B cell (primary cell): ENCODE results near the gene P2RX6. TPM values are rescaled to one million over a fixed set of nuclear protein-coding genes. Genes with fewer than 3 reads are reported as not detected.

Experiments
- ATAC-seq: fragments of 200-7000 bp; cut with Tn5 transposase; one replicate; pipeline ENCODE4 v1.10.0; 2021; ENCODE audit warnings: low read depth, mild to moderate bottlenecking, moderate number of reproducible peaks, moderate library complexity
- CTCF ChIA-PET: fragments of 350-600 bp; sonication (Branson Sonifier 250); formaldehyde crosslinking; loops from one replicate; lab custom pipeline; 2021; ENCODE audit warnings: antibody characterized with exemption, inconsistent platforms; lab: Charles Lee
- POLR2A ChIA-PET: fragments of 350-600 bp; sonication (Branson Sonifier 250); formaldehyde crosslinking; loops from one replicate; lab custom pipeline; 2021; ENCODE audit warnings: antibody characterized with exemption; lab: Charles Lee
- DNase-seq: peaks from one replicate; pipeline ENCODE4 v3.0.0; 2013
- H2AFZ ChIP-seq: 2 replicates; pipeline ENCODE4 v1.6.1; 2012; ENCODE audit warnings: mild to moderate bottlenecking, low read depth, low read length; ENCODE audit not compliant: insufficient read depth, poor library complexity, severe bottlenecking
- H3K27ac ChIP-seq, 2 donors: 1 replicate in 1 of 2; 2 replicates in 1 of 2; pipeline ENCODE4 v1.5.1; 2012 to 2013; ENCODE audit warnings: low read length in 2 of 2, mild to moderate bottlenecking in 2 of 2, moderate library complexity in 1 of 2
- H3K27me3 ChIP-seq, 4 experiments: fragments of 200-600 bp in 1 of 4; sonication (generic) in 1 of 4; replicated peaks in 1 of 4; 1 replicate in 2 of 4; 2 replicates in 2 of 4; pipeline versions ENCODE4 v1.6.1 to v1.7.0; 2013 to 2016; ENCODE audit warnings: low read length in 3 of 4, mild to moderate bottlenecking in 2 of 4, mixed read lengths in 1 of 4, moderate library complexity in 1 of 4; ENCODE audit not compliant: insufficient read depth in 4 of 4, control insufficient read depth in 3 of 4; ENCODE audit errors: control extremely low read depth in 1 of 4
- H3K36me3 ChIP-seq, 2 experiments: replicated peaks in 1 of 2; 1 replicate in 1 of 2; 2 replicates in 1 of 2; pipeline versions ENCODE4 v1.6.1 to v1.7.1; 2013; ENCODE audit warnings: low read length in 1 of 2; ENCODE audit not compliant: insufficient read depth in 2 of 2, control insufficient read depth in 1 of 2; ENCODE audit errors: control extremely low read depth in 1 of 2, extremely low read depth in 1 of 2
- H3K4me1 ChIP-seq, 2 donors: fragments of 200-600 bp in 1 of 2; sonication (generic) in 1 of 2; 1 replicate in 1 of 2; 2 replicates in 1 of 2; pipeline versions ENCODE4 v1.5.1 to v1.6.1; 2013 to 2017; ENCODE audit warnings: low read length in 2 of 2; ENCODE audit not compliant: control insufficient read depth in 2 of 2, insufficient read depth in 2 of 2
- H3K4me2 ChIP-seq: replicated peaks from 2 replicates; pipeline ENCODE3; 2012; ENCODE audit warnings: mild to moderate bottlenecking, low read depth, low read length; ENCODE audit not compliant: poor library complexity, severe bottlenecking
- H3K4me3 ChIP-seq, 5 experiments: fragments of 200-600 bp in 1 of 5; sonication (generic) in 1 of 5; 1 replicate in 3 of 5; 2 replicates in 2 of 5; pipeline versions ENCODE4 v1.5.1 to v1.7.0; 2011 to 2016; ENCODE audit warnings: low read length in 4 of 5, mild to moderate bottlenecking in 4 of 5, low read depth in 2 of 5, control low read depth in 1 of 5, moderate library complexity in 1 of 5; ENCODE audit not compliant: insufficient read depth in 1 of 5; ENCODE audit errors: control extremely low read depth in 1 of 5, extremely low read depth in 1 of 5
- H3K79me2 ChIP-seq: fragments of 200-600 bp; sonication (generic); one replicate; pipeline ENCODE4 v1.6.0; 2016; ENCODE audit warnings: low read length; ENCODE audit not compliant: control insufficient read depth, insufficient read depth
- H3K9ac ChIP-seq: fragments of 200-600 bp; sonication (generic); 2 replicates; pipeline ENCODE4 v1.6.1; 2017; ENCODE audit warnings: mild to moderate bottlenecking, low read length, moderate library complexity
- H3K9me3 ChIP-seq, 3 donors: one replicate each; pipeline versions ENCODE4 v1.6.1 to v1.7.1; 2013; ENCODE audit warnings: low read length in 2 of 3; ENCODE audit not compliant: control insufficient read depth in 2 of 3, insufficient read depth in 1 of 3; ENCODE audit errors: control extremely low read depth in 1 of 3
- H4K20me1 ChIP-seq: 2 replicates; pipeline ENCODE4 v1.6.0; 2012; ENCODE audit warnings: mild to moderate bottlenecking, low read length; ENCODE audit not compliant: insufficient read depth, control insufficient read depth, poor library complexity, severe bottlenecking
- H3K27ac Mint-ChIP-seq: one replicate; pipeline ENCODE4 v1.8.0; 2021; ENCODE audit warnings: mixed read lengths
- H3K27me3 Mint-ChIP-seq: one replicate; pipeline ENCODE4 v1.8.0; 2021; ENCODE audit warnings: mixed read lengths
- H3K4me1 Mint-ChIP-seq: one replicate; pipeline ENCODE4 v1.8.0; 2021; ENCODE audit warnings: mixed read lengths
- H3K4me3 Mint-ChIP-seq: one replicate; pipeline ENCODE4 v1.8.0; 2021; ENCODE audit warnings: mixed read lengths
- H3K9me3 Mint-ChIP-seq: one replicate; pipeline ENCODE4 v1.8.0; 2022; ENCODE audit warnings: mixed read lengths; ENCODE audit not compliant: insufficient read depth
- EZH2 ChIP-seq: IDR thresholded peaks from 2 replicates; pipeline ENCODE4 v1.6.1; 2012; ENCODE audit warnings: borderline replicate concordance, low read depth, mild to moderate bottlenecking, moderate library complexity, low read length; ENCODE audit not compliant: insufficient read depth, poor library complexity, severe bottlenecking
- WGBS: methylation state at CpG from one replicate; pipeline ENCODE4 v1.1.5; 2013; ENCODE audit warnings: missing lambda C conversion rate; ENCODE audit not compliant: insufficient coverage; 5-methylcytosine and 5-hydroxymethylcytosine counted together
- intact Hi-C: fragments of 100-400 bp; cut with micrococcal nuclease; formaldehyde crosslinking; loops from one replicate; pipeline ENCODE4 v1.10.0; 2022
- polyA plus RNA-seq: library from polyadenylated mRNA; depleted of rRNA; stranded (reverse); fragments of >200 nt; gene quantifications from 2 replicates; pipeline ENCODE4 v1.2.3, GENCODE V29; 2012
- total RNA-seq, 2 donors: library from RNA; stranded (reverse); fragments of 120-200 nt in 1 of 2; gene quantifications; 1 replicate in 1 of 2; 2 replicates in 1 of 2; pipeline versions ENCODE4 v1.2.3 to v1.2.4, GENCODE V29; 2013 to 2022
- TF ChIP-seq, protein P1 (sequence below): fragments of 200-600 bp; IDR thresholded peaks from one replicate; pipeline ENCODE4 v1.8.0; 2022; ENCODE audit warnings: antibody characterized with exemption, mild to moderate bottlenecking

Gene P2RX6
- total and polyA plus RNA-seq, 2 donors (not counting 1 experiment from before 2014, with no cell fraction given) = 0.49 to 0.79 TPM

GRCh38 chr22:21054046-21054713, 39.2 kb downstream of the P2RX6 start:
- DNase-seq (no peak), ATAC-seq (no peak)
- no peak overlapping the region for H3K9ac ChIP-seq
- no peak overlapping the region for H2AFZ ChIP-seq
- ChIA-PET POLR2A (no interaction called here), CTCF (no interaction called here)
- H3K27ac ChIP-seq = no peak overlapping the region
- no peaks in the 10 kb centered on the region for H3K36me3 ChIP-seq
- no peaks in the 10 kb centered on the region for H3K79me2 ChIP-seq
- H3K27me3 ChIP-seq = peaks cover 0 to 6% (median 3%) of the 10 kb centered on the region in 4 experiments
- H3K9me3 ChIP-seq = no peaks in the 10 kb centered on the region
- TF ChIP-seq, protein P1, sequence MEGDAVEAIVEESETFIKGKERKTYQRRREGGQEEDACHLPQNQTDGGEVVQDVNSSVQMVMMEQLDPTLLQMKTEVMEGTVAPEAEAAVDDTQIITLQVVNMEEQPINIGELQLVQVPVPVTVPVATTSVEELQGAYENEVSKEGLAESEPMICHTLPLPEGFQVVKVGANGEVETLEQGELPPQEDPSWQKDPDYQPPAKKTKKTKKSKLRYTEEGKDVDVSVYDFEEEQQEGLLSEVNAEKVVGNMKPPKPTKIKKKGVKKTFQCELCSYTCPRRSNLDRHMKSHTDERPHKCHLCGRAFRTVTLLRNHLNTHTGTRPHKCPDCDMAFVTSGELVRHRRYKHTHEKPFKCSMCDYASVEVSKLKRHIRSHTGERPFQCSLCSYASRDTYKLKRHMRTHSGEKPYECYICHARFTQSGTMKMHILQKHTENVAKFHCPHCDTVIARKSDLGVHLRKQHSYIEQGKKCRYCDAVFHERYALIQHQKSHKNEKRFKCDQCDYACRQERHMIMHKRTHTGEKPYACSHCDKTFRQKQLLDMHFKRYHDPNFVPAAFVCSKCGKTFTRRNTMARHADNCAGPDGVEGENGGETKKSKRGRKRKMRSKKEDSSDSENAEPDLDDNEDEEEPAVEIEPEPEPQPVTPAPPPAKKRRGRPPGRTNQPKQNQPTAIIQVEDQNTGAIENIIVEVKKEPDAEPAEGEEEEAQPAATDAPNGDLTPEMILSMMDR = no peak
- TF ChIP-seq EZH2 = no peak
- 96% methylated on average over 15 of the region's 15 CpGs for WGBS
- intact Hi-C loops = no loop called here
- Mint-ChIP-seq H3K9me3 (no peaks in the 10 kb centered on the region), H3K4me3 (no peak overlapping the region), H3K27ac (no peak overlapping the region), H3K27me3 (peaks cover 18% of the 10 kb centered on the region), H3K4me1 (peaks cover 8% of the 10 kb centered on the region)
- H3K4me1 ChIP-seq = peaks cover 4 to 7% of the 10 kb centered on the region in 2 donors
- H3K4me2 ChIP-seq = no peak overlapping the region
- H3K4me3 ChIP-seq = no peak overlapping the region
- H4K20me1 ChIP-seq = no peaks in the 10 kb centered on the region

DNA sequence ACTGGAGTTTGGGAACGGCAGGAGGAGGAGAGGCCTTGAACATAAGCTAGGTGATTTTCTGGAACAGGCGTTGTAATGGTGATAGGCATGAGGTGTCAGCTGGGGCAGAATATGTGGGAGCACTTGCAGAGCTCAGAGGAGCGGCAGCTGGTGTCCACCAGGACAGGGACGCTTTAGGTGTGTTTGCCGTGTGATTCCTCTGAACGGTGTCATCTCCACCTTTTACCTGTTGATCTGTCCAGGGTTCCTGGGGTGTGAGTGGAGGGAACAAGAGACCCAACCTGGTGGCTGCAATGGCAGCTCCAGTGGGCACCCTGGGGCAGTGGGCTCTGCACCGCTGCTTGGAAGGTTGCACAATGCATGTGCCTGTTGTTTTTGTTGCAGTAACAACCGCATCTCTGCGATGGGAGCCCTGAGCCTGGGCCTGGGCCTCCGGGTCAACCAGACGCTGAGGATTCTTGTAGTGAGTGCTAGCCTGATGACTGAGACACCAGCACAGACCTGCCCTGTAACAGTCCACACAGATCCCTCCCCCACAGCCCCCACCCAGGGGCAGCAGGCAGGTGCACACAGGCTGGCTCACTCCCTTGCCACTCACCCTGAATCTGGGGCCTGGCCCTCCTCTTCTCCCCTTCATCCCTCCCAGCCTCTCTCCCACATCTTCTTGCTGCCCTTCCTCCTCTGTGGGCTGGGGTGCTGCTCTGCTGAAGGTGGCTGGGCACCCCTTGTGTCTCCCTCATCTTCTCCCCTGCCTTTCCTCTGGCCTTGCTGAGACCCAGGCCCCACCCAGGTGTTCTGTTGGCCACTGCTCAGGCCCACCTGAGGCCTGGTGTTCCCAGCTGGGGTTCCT, 40.0 kb downstream of the P2RX6 start:
- peaks cover 8% of the 10 kb centered on the region for H3K4me1 Mint-ChIP-seq
- no peaks in the 10 kb centered on the region for H3K9me3 Mint-ChIP-seq
- peaks cover 18% of the 10 kb centered on the region for H3K27me3 Mint-ChIP-seq
- no peak overlapping the region for H3K27ac ChIP-seq
- no peaks in the 10 kb centered on the region for H3K9me3 ChIP-seq
- no peak overlapping the region for H2AFZ ChIP-seq
- H3K79me2 ChIP-seq = no peaks in the 10 kb centered on the region
- H3K27ac Mint-ChIP-seq = no peak overlapping the region
- H3K4me3 ChIP-seq = no peak overlapping the region
- no peak for TF ChIP-seq EZH2
- TF ChIP-seq, protein P1 = no peak
- 97% methylated on average over 10 of the region's 11 CpGs for WGBS
- no peak overlapping the region for H3K9ac ChIP-seq
- H3K27me3 ChIP-seq = peaks cover 0 to 6% (median 3%) of the 10 kb centered on the region in 4 experiments
- intact Hi-C loops = no loop called here
- CTCF ChIA-PET = no interaction called here
- ATAC-seq (no peak), DNase-seq (no peak)
- H4K20me1 ChIP-seq = no peaks in the 10 kb centered on the region
- H3K4me2 ChIP-seq = no peak overlapping the region
- POLR2A ChIA-PET = no interaction called here
- no peak overlapping the region for H3K4me3 Mint-ChIP-seq
- no peaks in the 10 kb centered on the region for H3K36me3 ChIP-seq
- peaks cover 4 to 7% of the 10 kb centered on the region in 2 donors for H3K4me1 ChIP-seq
